ENCODE measurements around the gene ANKRD55. TPM values are rescaled to one million over a fixed set of nuclear protein-coding genes. Genes with fewer than 3 reads are reported as not detected.

Gene ANKRD55
- total RNA-seq, 1 experiment from 2014 or later = not detected

GRCh38 chr5:56094579-56095361 is 138.4 kb downstream of the ANKRD55 start:
- TF ChIP-seq SOX15 (CRISPR knock-in tag; IDR thresholded peaks at IDR 0.05) (no peak), CDX4 (CRISPR knock-in tag; IDR thresholded peaks at IDR 0.05; ENCODE audit: borderline replicate concordance) (no peak), PRRX2 (CRISPR knock-in tag; IDR thresholded peaks at IDR 0.05) (no peak), ELF4 (CRISPR knock-in tag; IDR thresholded peaks at IDR 0.05; ENCODE audit: low read depth) (no peak), NR3C1 (CRISPR knock-in tag; conservative IDR thresholded peaks at IDR 0.05; ENCODE audit: low read depth) (no peak), ZNF121 (CRISPR knock-in tag; IDR thresholded peaks at IDR 0.05) (no peak), SP1 (CRISPR knock-in tag; conservative IDR thresholded peaks at IDR 0.05) (no peak), IRF1 (CRISPR knock-in tag; IDR thresholded peaks at IDR 0.05) (no peak), E2F1 (CRISPR knock-in tag; IDR thresholded peaks at IDR 0.05) (no peak), GABPB1 (CRISPR knock-in tag; IDR thresholded peaks at IDR 0.05) (no peak), ETV6 (CRISPR knock-in tag; IDR thresholded peaks at IDR 0.05) (no peak), USF1 (CRISPR knock-in tag; IDR thresholded peaks at IDR 0.05) (no peak), HMGXB4 (CRISPR knock-in tag; IDR thresholded peaks at IDR 0.05) (no peak), E2F5 (CRISPR knock-in tag; IDR thresholded peaks at IDR 0.05) (no peak), MYBL2 (CRISPR knock-in tag; IDR thresholded peaks at IDR 0.05) (no peak), ARID4B (CRISPR knock-in tag; IDR thresholded peaks at IDR 0.05; ENCODE audit: borderline replicate concordance) (no peak)
- DNase-seq (ENCODE audit: low spot score) = no peak
- Mint-ChIP-seq H3K27me3 (ENCODE audit: low read depth) (no peaks in the 10 kb centered on the region), H3K4me1 (no peaks in the 10 kb centered on the region), H3K27ac (no peak overlapping the region), H3K9me3 (no peaks in the 10 kb centered on the region), H3K4me3 (no peak overlapping the region), H3K36me3 (no peaks in the 10 kb centered on the region)
- POLR2A ChIA-PET = no interaction called here
- CTCF ChIA-PET = no interaction called here
- no peak for ATAC-seq

Measured in WTC11 (cell line).